ENCODE measurements around the gene RNF8. TPM values are rescaled to one million over a fixed set of nuclear protein-coding genes. Genes with fewer than 3 reads are reported as not detected.

The RNF8 gene
- total RNA-seq, 1 donor from 2014 or later, result 28.0 TPM

DNA sequence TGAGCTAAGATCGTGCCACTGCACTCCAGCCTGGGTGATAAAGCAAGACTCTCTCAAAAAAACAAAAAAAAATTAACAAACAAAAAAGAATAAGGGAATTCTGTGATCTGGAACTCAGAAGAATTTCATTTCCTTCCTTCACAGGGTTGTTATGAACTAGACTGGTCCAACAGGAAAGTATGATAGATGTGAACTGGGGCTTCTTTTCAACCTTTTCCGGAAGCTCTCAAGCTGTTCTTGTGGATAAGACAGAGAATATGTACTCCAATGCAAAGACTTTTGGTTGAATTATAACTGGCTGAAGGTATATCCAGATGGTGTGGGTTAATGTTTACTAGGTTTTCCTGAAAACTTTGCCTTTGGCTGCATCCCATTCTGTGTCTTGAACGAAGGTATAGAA, 5.3 kb downstream of the RNF8 start:
- peak; percentile 76 for DNase-seq (ENCODE audit: low read depth, low spot score)

DNA sequence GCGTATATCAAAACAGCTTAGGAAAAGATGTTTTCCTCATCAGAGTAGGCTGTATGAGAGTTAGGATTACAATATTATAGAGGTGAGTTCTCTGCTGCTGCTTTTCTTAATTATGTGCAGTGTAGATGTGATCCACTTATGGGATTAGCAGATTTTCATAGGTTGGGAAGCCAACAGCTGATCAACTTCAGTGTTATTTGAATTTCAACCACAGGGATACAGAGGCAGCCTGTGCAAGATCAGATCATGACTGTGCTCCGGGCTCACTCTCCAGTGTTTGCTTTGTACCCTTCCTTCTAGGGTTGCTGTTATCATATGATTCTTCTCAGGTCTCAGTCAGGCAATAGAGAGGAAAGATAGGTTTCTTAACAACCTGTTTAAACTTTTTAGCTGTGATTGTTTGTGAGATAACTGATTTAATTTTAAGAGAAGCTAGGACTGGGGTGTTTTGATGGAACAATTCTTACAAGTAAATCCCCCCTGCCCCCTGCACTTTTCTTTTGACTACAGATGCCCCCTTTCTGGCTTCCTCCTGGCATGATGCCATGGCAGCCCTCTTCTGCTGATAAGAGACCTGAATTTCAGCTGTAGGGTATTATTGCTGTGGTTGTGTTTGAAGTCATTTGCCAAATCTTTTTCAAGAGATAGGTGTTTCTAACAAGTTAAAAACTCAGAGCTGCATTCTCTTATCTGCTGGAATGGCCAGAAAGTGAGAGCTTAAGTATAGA, 8.5 kb downstream of the RNF8 start:
- no peak for DNase-seq (ENCODE audit: low read depth, low spot score)

DNA sequence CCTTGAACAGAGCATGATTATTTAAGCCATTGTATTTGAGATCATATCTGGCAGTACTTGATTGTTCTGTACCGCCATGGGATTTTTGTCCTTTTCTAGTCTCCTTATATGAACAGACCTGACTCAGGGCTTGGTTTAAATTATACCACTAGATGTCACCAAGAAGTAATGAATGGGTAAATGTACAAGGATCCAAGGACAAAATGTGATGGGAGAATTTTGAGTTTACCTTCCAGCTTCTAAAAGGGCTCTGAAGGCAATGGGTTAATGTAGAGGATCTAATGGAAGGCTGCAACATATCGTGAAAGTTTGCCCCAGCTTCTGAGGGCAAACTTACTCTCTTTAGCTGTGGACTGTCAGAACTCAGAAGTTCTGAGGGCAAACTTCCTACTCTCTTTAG, 12.0 kb downstream of the RNF8 start:
- no peak for DNase-seq (ENCODE audit: low read depth, low spot score)

DNA sequence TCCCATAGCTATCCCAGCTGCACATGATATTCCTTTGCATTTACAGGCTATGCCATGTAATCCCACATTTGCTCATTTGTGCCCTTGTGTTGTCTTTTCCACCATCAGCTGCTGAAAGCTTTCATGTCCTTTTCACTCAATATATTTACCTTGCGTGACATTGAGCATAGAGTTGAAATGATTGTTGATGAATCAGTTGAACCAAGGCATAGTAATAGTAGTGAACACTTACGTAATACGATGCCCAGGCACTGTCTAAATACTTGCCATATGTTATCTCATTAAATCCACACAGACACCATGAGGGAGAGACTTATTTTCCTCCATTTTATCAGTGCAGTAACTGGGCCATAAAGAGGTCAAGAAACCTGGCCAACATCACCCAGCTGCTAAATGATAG, 13.1 kb downstream of the RNF8 start:
- no peak for DNase-seq (ENCODE audit: low read depth, low spot score)

DNA sequence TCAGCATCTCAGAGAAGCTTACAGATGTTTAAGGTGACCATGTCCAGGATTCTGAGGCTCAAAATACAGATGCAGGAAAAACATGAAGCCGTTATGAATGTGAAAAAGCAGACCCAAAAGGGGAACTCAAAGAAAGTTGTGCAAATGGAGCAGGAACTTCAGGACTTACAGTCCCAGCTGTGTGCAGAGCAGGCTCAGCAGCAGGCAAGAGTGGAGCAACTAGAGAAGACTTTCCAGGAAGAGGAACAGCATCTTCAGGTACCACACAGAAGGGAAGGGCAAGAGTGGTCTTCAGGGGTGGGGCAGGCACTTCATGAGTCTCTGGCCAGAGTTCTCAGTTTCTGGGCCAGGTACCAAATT, 15.2 kb downstream of the RNF8 start:
- DNase-seq (ENCODE audit: low read depth, low spot score), result no peak

DNA sequence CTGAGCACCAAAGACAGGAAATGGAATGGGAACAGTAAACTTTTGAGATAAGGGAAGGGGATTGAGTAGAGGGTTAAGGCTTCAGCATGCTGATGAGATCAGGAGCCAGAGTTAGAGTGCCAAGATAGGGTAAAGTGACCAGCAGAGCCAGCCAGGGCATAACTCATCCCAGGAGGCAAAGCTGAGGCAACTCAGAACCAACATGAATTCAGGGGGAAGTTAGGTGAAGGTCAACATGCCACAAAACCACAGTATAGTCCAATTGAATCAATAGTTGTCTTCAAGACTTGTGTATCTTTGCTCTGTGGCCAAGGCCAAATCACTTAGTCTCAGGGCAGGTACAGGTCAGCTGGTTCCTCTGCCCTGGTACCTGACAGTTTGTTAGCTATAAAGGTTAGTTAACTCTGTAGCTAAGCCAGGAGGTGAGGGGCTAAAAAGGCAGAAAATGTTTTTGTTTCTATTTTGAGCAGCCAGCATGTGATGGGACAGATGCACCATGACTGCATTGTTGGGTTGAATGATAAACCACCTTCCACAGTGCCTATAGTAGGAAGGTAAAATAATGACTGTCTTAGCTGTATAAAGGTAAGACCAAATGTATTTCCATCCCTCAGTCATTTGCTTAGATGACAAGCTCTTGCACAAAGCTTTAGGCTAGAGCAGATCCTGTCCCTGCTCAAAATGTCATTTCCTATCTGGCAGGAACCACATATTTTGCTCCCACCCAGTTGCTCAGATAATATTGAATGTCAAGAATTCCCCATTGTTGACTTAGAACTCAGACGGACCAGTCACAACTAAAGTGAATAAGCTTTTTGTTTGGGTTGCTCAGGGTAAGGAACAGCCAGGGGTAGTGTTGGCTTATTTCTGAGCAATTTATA, 15.8 kb downstream of the RNF8 start:
- no peak for DNase-seq (ENCODE audit: low read depth, low spot score)

DNA sequence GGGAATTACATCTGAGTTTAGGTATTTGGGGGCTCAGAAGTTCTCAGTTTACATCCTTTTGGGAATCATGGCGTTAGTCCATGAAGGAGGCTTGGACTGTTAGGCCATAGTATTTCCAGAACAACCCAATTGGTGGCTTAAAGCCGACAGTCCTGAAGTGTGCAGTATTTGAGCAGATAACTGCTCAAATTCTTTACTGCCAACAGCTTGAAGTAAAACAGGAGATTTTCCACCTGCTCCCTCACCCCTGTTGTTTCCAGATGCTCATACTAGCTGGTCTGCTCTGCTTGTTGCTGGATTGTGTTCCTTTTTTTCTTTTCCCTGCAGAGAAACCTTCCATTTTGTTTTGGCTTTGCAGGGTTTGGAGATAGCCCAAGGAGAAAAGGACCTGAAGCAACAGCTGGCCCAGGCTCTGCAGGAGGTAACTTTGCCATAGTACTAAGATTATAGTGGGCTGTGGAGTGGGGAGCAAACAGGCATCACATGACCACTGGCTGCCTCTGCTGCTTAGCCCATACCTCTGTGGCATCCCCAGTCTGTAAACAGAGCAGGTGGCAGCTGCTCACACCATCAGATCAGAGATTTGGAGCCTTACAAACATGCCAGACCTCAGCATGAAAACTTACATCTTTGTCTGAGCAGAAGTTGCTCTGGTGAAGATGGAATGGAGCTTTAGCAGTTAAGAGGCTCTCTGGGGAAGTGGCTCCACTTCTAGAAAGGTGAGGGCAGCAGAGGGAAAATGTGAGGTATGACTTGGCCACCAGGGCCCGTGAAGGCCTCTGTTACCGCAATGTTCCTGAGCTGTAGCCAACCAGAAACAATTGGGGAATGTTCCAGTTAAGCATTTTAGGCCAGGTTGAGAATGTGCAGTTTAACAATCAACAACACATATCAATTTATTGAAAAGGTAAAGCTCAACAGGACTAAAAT, 17.6 kb downstream of the RNF8 start:
- DNase-seq (ENCODE audit: low read depth, low spot score), result no peak

DNA sequence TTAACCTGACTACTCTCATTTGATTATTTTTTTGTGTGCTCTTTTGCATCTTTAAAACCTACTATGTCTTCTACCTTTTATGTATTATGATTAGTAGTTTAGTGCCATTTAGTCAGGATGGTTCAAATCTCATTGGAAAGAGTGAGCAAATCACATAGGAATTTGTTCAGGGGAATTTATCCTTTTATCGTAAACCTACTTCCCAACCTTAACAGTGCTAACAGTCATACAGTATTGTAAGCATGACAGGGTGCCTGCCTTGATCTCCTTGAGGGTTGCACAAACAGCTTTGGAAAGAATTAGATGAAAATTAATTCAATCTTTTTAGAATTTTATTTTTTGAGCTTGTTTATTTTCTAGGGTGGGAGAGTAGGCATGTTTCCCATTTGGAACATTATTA, 18.3 kb downstream of the RNF8 start:
- no peak for DNase-seq (ENCODE audit: low read depth, low spot score)

DNA sequence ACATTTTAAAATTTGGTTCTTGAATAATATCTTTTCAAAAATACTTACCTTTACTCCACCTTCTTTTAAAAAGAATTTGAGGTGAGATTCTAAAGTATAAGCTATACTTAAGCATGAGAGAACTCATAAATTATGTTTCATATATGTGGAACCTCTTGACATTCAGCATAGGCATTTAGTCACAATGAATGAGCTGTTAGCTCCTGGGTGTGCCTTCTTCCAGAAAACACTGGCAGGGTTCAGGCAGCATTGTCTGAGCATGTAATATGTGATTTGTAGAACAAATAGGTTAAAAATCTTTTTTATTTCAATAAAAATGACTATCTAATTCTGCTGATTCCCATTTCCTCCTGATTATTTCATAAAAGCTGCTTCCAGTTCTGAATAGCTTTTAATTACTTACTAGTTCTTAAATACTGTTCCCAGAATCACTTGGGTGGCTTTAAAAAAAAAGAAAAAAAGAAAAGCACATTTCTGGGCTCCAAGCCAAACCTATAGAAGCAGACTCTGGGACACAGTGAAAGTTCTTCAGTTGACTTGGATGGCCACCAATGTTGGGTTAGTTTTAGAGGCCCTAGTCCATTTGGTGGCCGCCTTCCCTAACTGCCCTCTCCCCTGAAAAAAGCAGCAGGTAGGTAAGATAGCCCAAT, 20.2 kb downstream of the RNF8 start:
- DNase-seq (ENCODE audit: low read depth, low spot score), result no peak

DNA sequence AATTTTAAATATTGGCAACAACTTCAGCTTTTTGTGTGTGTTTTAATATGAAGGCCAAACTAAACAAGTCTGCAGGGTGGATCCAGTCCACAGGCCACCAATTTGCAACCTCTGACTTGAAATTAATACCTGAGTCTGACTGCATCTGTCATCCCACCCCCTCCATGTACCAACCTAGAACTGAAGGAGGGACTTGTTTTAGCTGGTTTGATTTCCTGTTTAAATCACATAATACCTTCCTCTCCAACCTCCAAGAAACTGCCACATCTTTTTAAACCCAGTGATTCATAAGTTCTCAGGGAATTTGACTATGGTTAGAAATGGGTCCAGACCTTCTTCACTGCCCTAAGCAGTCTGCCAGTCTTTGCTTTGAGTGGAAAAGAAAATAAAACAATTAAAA, 21.6 kb downstream of the RNF8 start:
- DNase-seq (ENCODE audit: low read depth, low spot score), result no peak

DNA sequence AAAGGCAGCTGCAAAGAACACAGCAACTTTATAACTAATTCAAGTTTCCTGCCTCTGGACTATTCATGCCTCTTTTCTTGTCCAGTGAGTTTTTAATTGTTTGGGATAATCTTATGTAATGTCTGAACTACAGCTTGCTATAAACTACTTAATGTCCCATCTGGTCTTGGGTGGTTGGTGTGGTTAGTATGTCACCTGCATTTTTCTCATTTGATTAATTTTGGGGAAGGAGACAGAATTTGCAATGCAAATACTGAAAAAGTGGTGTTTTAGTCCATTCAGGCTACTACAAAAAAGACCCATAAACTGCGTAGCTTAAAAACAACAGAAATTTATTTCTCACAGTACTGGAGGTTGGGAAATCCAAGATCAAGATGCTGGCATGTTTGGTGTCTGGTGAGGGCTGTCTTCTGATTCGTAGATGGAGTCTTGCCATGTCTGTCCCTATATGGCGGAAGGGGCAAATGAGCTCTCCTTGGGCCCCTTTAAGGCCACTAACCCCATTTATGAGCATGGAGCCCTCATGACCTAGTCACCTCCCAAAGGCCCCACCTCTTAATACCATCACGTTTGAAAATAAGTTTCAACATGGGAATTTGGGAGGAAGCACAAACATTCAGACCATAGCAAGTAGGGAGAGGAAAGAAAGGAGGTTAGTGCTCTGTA, 22.4 kb downstream of the RNF8 start:
- DNase-seq (ENCODE audit: low read depth, low spot score), result no peak

DNA sequence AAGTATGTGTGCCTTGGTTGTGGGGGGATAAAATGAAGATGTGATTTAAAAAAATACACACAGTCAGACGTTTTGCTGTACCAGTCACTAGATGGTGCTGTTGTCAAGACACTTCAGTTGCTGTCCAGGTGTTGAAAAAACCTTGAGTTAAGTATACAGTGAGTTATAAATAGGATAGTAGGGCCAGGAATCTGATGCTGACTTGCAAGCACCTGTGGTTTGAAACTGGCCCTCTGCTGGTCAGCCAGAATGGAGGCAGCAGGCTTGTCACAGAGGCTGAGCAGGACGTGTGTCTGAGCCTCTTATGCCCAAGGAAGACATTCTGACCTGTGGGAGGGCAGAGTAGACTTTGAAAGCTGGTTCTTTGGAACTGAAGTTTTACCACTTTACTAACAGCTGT, 27.8 kb downstream of the RNF8 start:
- peak; percentile 29 for DNase-seq (ENCODE audit: low read depth, low spot score)

DNA sequence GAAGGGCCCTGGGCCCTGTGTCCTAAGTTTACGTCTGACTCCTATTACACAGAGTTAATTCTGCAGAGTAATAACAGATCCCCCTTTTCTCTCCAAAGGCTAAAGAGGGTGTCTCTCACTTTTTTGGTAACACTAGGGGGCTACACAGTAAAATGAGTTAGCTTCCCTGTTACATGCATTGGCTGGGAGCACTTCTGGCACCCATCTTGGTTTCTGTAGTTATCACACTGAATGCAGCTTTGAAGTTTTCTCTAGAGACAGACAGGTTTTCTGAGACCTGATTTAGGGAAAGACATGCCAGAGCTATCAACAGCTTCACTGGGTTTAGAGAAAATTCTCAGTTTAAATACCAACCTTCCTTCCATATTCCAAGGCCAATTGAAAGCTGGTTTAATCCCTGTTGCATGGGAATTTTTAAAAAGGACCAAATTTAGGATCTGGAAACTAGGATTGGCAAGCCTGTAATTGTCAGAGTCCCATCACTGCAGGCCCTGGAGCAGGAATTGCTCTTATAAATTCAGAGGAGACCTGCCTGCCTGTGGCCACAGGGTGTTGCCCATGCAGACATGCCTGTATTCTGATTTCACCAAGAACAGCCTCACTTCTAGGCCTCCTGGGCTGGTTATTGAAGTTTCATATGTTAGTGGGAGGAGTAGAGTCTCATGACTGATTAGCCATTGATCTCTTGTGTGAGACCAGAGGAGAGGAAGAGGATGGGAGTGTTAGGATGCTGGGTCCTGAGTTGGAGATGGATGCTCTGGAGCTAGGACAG, 29.4 kb downstream of the RNF8 start:
- DNase-seq (ENCODE audit: low read depth, low spot score), result no peak

DNA sequence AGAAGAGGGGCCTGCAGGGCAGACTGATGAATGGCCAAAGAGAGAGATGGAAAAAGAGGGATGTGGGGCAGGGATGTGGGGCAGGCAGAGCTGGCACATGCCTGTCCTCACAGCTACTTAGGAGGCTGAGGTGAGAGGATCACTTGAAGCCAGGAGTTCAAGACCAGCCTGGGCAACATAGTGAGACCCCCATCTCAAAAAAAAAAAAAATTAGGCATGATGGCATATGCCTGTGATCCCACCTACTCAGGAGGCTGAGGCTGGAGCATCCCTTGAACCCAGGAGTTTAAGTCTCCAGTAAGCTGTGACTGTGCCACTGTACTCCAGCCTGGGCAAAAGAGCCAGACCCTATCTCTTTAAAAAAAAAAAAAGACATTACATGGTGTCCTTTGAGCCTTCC, 34.8 kb downstream of the RNF8 start:
- DNase-seq (ENCODE audit: low read depth, low spot score), result no peak

DNA sequence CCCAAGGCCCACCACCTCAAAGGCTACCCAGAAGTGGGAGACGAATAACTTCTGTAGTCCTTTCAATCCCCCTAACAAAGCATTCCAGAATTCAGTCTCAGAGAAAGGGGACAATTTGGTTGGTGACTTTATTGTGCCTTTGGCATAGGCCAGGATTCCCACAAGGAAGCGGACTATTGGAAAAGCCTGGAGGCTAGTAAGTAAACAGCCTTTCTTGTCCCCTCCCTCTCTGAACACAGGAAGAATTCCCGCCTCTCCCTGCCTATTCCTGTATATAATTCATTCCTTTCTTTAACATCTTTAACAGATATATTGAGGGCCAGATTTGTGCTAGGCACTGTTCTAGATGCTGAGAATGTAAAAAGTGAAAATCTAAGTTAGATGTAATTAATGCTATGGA, 36.1 kb downstream of the RNF8 start:
- DNase-seq (ENCODE audit: low read depth, low spot score), result no peak

DNA sequence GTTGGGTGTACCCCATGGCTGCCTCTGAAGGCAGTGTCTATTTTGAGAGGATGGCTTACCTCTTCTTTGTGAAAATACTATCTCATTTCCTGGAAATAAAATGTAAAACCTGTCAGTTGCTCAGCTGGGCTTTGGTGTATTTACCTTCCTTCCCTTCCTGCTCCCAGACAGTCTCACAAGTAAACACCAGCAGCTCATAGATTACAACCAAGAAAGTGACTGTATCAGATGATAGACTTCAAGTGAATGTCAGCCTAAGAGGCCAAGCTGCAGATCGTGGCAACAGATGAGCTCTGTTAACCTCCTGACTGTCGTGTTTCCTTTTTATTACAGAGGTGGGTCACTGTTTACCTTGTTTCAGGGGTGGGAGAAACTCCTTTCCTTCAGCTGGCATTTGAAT, 37.3 kb downstream of the RNF8 start:
- DNase-seq (ENCODE audit: low read depth, low spot score), result no peak

DNA sequence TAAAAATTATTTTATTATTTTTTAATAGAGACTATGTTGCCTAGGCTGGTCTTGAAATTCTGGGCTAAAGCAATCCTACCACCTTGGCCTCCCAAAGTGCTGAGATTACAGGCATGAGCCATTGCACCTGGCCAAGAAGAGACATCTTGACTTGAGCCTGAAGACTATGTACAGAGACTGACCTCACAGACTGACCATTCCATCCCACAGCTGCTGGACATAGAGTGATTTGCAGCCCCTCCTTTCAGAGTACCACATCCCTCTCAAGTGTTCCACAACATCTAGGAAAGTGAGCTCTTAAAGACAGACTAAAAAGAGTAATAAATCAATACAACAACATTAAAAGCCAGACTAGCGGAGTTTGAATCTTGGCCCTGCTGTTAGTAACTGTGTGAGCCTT, 39.0 kb downstream of the RNF8 start:
- DNase-seq (ENCODE audit: low read depth, low spot score), result no peak

DNA sequence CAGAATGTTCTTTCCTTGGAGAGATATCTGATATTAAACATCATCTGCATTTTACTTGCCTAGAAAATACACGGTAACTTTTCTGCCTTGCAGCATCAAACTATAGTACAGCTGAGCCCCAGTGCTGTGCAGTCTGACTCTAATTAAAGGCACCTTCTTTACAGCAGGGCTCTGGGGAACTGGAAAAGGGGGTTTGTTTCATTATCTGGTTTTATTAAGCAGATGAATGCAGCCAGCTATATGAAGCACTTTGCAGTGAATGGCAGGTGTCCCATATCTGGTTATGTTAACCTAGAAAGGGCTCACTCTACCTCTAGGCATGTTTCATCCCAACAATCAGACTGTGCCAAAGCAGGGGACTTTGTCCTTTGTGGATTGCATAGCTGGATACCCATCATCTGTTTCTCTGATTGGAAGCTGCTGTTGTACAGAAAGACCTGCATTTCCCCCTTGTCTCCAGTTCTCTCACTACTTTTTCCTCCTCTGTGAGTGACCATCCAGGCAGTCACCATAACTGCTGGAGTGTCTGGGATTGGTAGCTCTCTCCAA, 39.7 kb downstream of the RNF8 start:
- no peak for DNase-seq (ENCODE audit: low read depth, low spot score)

DNA sequence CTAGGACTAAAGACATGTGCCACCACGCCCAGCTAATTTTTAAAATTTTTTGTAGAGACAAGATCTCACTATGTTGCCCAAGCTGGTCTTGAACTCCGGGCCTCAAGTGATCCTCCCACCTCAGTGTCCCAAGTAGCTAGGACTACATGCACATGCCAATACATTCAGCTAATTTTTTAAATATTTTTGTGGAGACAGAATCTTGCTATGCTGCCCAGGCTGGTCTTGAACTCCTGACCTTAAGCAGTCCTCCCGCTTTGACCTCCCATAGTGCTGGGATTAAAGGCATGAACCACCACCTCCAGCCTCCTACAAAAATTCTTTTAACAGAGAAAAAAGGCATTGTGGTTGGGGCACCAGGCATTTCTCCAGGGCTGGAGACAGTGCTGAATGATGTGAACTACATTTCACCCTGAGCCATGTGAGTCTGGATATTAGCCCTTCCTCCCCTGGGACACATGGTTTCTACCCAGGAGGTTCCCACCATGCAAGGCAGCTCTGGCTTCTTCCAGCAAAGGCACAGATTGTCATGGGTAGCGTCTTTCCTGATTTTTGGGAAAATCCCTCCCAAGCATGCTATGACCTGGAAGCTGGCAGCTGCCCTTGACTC, 42.9 kb downstream of the RNF8 start:
- DNase-seq (ENCODE audit: low read depth, low spot score), result no peak

Data from pulmonary artery endothelial cell (primary cell).